Colonic mucosa (tissue), 4 donors: Measurements from ENCODE around the gene AKR1C3. TPM values are rescaled to one million over a fixed set of nuclear protein-coding genes. Genes with fewer than 3 reads are reported as not detected.

Experiments used
- DNase-seq: peaks from one replicate; pipeline ENCODE4 v3.0.0-alpha.2; 2020
- H3K27ac ChIP-seq: fragments of 200-600 bp; one replicate; pipeline ENCODE4 v1.8.0; 2021
- H3K27me3 ChIP-seq: fragments of 200-600 bp; one replicate; pipeline ENCODE4 v1.8.0; 2021
- H3K36me3 ChIP-seq: fragments of 200-600 bp; one replicate; pipeline ENCODE4 v1.8.0; 2021
- H3K4me1 ChIP-seq: fragments of 200-600 bp; one replicate; pipeline ENCODE4 v1.8.0; 2021; ENCODE audit warnings: mild to moderate bottlenecking
- H3K4me3 ChIP-seq: fragments of 200-600 bp; one replicate; pipeline ENCODE4 v1.8.0; 2021
- H3K9ac ChIP-seq, 2 donors: one replicate each; pipeline ENCODE4 v1.7.0; 2013; ENCODE audit warnings: control low read depth in 2 of 2, low read depth in 2 of 2, low read length in 2 of 2
- H3K9me3 ChIP-seq: fragments of 200-600 bp; one replicate; pipeline ENCODE4 v1.8.0; 2021
- CTCF ChIP-seq: fragments of 200-600 bp; IDR thresholded peaks from one replicate; pipeline ENCODE4 v1.8.0; 2022; ENCODE audit warnings: antibody characterized with exemption, mild to moderate bottlenecking
- intact Hi-C: fragments of 100-400 bp; cut with DNase I; formaldehyde crosslinking; loops from one replicate; pipeline ENCODE4 v1.14.1; 2022
- total RNA-seq, 2 donors: library from RNA; stranded (reverse); fragmentation: NEBNext Ultra II Directional in 1 of 2; extraction: Animal tissue kit (Norgen Biotek cat#: 25700) in 1 of 2; gene quantifications; one replicate each; pipeline ENCODE4 v1.2.1, GENCODE V29; 2021
- donor health status: healthy.
- donor health status: DM: no; HTN: no; CAD: no.
- donor health status: DM: no; HTN: no; CAD: no.

Gene AKR1C3
- total RNA-seq, 2 donors from 2014 or later: 75.6 to 257 TPM

GRCh38 chr10:5064656-5065055 lies 29.6 kb upstream of the AKR1C3 start:
- Histone ChIP-seq H3K9me3 (no peaks in the 10 kb centered on the region), H3K4me1 (no peaks in the 10 kb centered on the region), H3K27me3 (no peaks in the 10 kb centered on the region), H3K27ac (no peak overlapping the region), H3K9ac (no peak overlapping the region), H3K36me3 (no peaks in the 10 kb centered on the region), H3K4me3 (no peak overlapping the region)
- no peak for TF ChIP-seq CTCF
- intact Hi-C loops: no loop called here
- no peak for DNase-seq

- H3K36me3 ChIP-seq: no peaks in the 10 kb centered on the region
- no peaks in the 10 kb centered on the region for H3K9me3 ChIP-seq
- TF ChIP-seq CTCF: no peak
- intact Hi-C loops: no loop called here
- no peak overlapping the region for H3K4me3 ChIP-seq
- H3K27ac ChIP-seq: no peak overlapping the region
- no peaks in the 10 kb centered on the region for H3K27me3 ChIP-seq
- DNase-seq: no peak
- no peak overlapping the region for H3K9ac ChIP-seq
- peaks cover 5% of the 10 kb centered on the region for H3K4me1 ChIP-seq
Measured at GRCh38 chr10:5068274-5068984, 25.8 kb upstream of the AKR1C3 start.

GRCh38 chr10:5070648-5071410 lies 23.4 kb upstream of the AKR1C3 start:
- Histone ChIP-seq H3K9ac (peak overlapping the region in 1 of 2 donors; percentile 72), H3K4me3 (no peak overlapping the region), H3K9me3 (no peaks in the 10 kb centered on the region), H3K27me3 (no peaks in the 10 kb centered on the region), H3K36me3 (no peaks in the 10 kb centered on the region), H3K27ac (peak overlapping the region; percentile 63), H3K4me1 (peaks cover 5% of the 10 kb centered on the region)
- DNase-seq: no peak
- no peak for TF ChIP-seq CTCF
- intact Hi-C loops: no loop called here

GRCh38 chr10:5071411-5072198 lies 22.6 kb upstream of the AKR1C3 start:
- no peak overlapping the region for H3K4me3 ChIP-seq

More at GRCh38 chr10:5071411-5072198, 22.6 kb upstream of the AKR1C3 start:
- Histone ChIP-seq H3K27ac (peak overlapping the region; percentile 63), H3K27me3 (no peaks in the 10 kb centered on the region), H3K9me3 (no peaks in the 10 kb centered on the region), H3K4me1 (peaks cover 5% of the 10 kb centered on the region), H3K36me3 (no peaks in the 10 kb centered on the region), H3K9ac (peak overlapping the region in 1 of 2 donors; percentile 72)
- intact Hi-C loops: no loop called here
- TF ChIP-seq CTCF: no peak
- DNase-seq: peak; percentile 61
